DND-41 (cell line): ENCODE data around the gene FGF14.
A peak's percentile ranks its signal among the peaks of the same experiment; 100 is the strongest.

ENCODE experiments used
- ATAC-seq: fragments of 200-7000 bp; cut with Tn5 transposase; 3 replicates; pipeline ENCODE4 v1.9.1; 2021; ENCODE audit warnings: low read depth; ENCODE audit not compliant: insufficient read depth
- DNase-seq: peaks from one replicate; pipeline ENCODE4 v3.0.0-alpha.2; 2020
- H2AFZ ChIP-seq: 2 replicates; pipeline ENCODE4 v1.6.0; 2012; ENCODE audit warnings: low read depth, low read length
- H3K27ac ChIP-seq: 2 replicates; pipeline ENCODE4 v1.5.1; 2012; ENCODE audit warnings: low read length, inconsistent platforms
- H3K27me3 ChIP-seq: fragments of 200-600 bp; sonication (generic); 2 replicates; pipeline ENCODE4 v1.6.0; 2012; ENCODE audit warnings: low read length, mild to moderate bottlenecking, inconsistent platforms; ENCODE audit not compliant: insufficient read depth, poor library complexity
- H3K36me3 ChIP-seq: 2 replicates; pipeline ENCODE4 v1.5.1; 2012; ENCODE audit warnings: low read length, inconsistent platforms; ENCODE audit not compliant: insufficient read depth
- H3K4me1 ChIP-seq: 2 replicates; pipeline ENCODE4 v1.5.1; 2012; ENCODE audit warnings: mild to moderate bottlenecking, low read length; ENCODE audit not compliant: insufficient read depth
- H3K4me2 ChIP-seq: 2 replicates; pipeline ENCODE4 v1.6.0; 2012; ENCODE audit warnings: mild to moderate bottlenecking, moderate library complexity, low read length, inconsistent platforms; ENCODE audit not compliant: insufficient read depth
- H3K4me3 ChIP-seq, 2 experiments: fragments of 200-600 bp in 1 of 2; shearing (Covaris generic) in 1 of 2; 2 replicates each; pipeline ENCODE4 v1.5.1; 2012 to 2016; ENCODE audit warnings: inconsistent platforms in 2 of 2, low read length in 2 of 2, mild to moderate bottlenecking in 2 of 2, low read depth in 1 of 2, moderate library complexity in 1 of 2
- H3K79me2 ChIP-seq: 2 replicates; pipeline ENCODE4 v1.6.0; 2012; ENCODE audit warnings: low read length, inconsistent platforms; ENCODE audit not compliant: insufficient read depth
- H3K9ac ChIP-seq: 2 replicates; pipeline ENCODE4 v1.6.0; 2012; ENCODE audit warnings: low read depth, mild to moderate bottlenecking, inconsistent platforms, low read length, moderate library complexity
- H3K9me3 ChIP-seq: 2 replicates; pipeline ENCODE4 v1.5.1; 2012; ENCODE audit warnings: low read length, moderate library complexity, mild to moderate bottlenecking, inconsistent platforms; ENCODE audit not compliant: insufficient read depth, severe bottlenecking
- H4K20me1 ChIP-seq: 2 replicates; pipeline ENCODE4 v1.6.0; 2012; ENCODE audit warnings: low read length; ENCODE audit not compliant: insufficient read depth
- EZH2 ChIP-seq: IDR thresholded peaks from 3 replicates; pipeline ENCODE4 v1.6.1; 2012; ENCODE audit warnings: borderline replicate concordance, low read depth, mild to moderate bottlenecking, moderate library complexity, low read length, inconsistent platforms; ENCODE audit not compliant: severe bottlenecking
- TF ChIP-seq, protein P1 (sequence below): IDR thresholded peaks from 2 replicates; pipeline ENCODE4 v1.5.1; 2012; ENCODE audit warnings: borderline replicate concordance, low read length, moderate library complexity, mild to moderate bottlenecking; ENCODE audit not compliant: poor library complexity, severe bottlenecking; ENCODE audit errors: extremely low read depth

FGF14 gene

GRCh38 chr13:101785858-101786257 is 616.0 kb downstream of the FGF14 start:
- H3K4me2 ChIP-seq = no peak overlapping the region
- H3K36me3 ChIP-seq = no peaks in the 10 kb centered on the region
- peaks cover 10% of the 10 kb centered on the region for H3K27me3 ChIP-seq
- H3K79me2 ChIP-seq = no peaks in the 10 kb centered on the region
- no peak overlapping the region for H3K27ac ChIP-seq
- no peaks in the 10 kb centered on the region for H3K4me1 ChIP-seq
- H3K4me3 ChIP-seq = no peak overlapping the region
- DNase-seq = peak; percentile 4
- no peak for ATAC-seq
- no peak overlapping the region for H3K9ac ChIP-seq
- TF ChIP-seq, protein P1, sequence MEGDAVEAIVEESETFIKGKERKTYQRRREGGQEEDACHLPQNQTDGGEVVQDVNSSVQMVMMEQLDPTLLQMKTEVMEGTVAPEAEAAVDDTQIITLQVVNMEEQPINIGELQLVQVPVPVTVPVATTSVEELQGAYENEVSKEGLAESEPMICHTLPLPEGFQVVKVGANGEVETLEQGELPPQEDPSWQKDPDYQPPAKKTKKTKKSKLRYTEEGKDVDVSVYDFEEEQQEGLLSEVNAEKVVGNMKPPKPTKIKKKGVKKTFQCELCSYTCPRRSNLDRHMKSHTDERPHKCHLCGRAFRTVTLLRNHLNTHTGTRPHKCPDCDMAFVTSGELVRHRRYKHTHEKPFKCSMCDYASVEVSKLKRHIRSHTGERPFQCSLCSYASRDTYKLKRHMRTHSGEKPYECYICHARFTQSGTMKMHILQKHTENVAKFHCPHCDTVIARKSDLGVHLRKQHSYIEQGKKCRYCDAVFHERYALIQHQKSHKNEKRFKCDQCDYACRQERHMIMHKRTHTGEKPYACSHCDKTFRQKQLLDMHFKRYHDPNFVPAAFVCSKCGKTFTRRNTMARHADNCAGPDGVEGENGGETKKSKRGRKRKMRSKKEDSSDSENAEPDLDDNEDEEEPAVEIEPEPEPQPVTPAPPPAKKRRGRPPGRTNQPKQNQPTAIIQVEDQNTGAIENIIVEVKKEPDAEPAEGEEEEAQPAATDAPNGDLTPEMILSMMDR = peak; percentile 23
- no peak for TF ChIP-seq EZH2
- H2AFZ ChIP-seq = no peak overlapping the region
- H3K9me3 ChIP-seq = no peaks in the 10 kb centered on the region
- no peaks in the 10 kb centered on the region for H4K20me1 ChIP-seq

GRCh38 chr13:101784313-101784712 is 617.5 kb downstream of the FGF14 start:
- ATAC-seq = no peak
- TF ChIP-seq EZH2 = no peak
- TF ChIP-seq, protein P1 = no peak
- H4K20me1 ChIP-seq = no peaks in the 10 kb centered on the region
- no peak overlapping the region for H2AFZ ChIP-seq
- H3K4me3 ChIP-seq = no peak overlapping the region
- H3K79me2 ChIP-seq = no peaks in the 10 kb centered on the region
- no peaks in the 10 kb centered on the region for H3K4me1 ChIP-seq
- no peak overlapping the region for H3K27ac ChIP-seq
- H3K4me2 ChIP-seq = no peak overlapping the region
- H3K27me3 ChIP-seq = peaks cover 10% of the 10 kb centered on the region
- H3K36me3 ChIP-seq = no peaks in the 10 kb centered on the region
- H3K9ac ChIP-seq = no peak overlapping the region
- H3K9me3 ChIP-seq = no peaks in the 10 kb centered on the region
- no peak for DNase-seq

DNA sequence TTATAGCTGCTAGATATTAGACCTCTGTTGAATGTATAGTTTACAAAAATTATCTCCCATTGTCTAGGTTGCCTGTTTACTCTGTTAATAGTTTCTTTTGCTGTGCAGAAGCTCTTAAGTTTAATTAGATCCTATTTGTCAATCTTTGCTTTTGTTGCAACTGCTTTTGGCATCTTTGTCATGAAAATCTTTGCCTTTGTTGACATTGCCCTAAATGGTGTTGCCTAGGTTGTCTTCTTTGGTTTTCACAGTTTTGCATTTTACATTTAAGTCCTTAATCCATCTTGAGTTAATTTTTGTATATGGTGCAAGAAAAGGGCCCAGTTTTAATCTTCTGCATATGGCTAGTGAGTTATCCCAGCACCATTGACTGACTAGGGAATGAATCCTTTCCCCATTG is 618.3 kb downstream of the FGF14 start:
- peaks cover 10% of the 10 kb centered on the region for H3K27me3 ChIP-seq

More for the DNA sequence above, 618.3 kb downstream of the FGF14 start:
- Histone ChIP-seq H3K9me3 (no peaks in the 10 kb centered on the region), H3K4me1 (no peaks in the 10 kb centered on the region), H2AFZ (no peak overlapping the region), H3K9ac (no peak overlapping the region), H3K36me3 (no peaks in the 10 kb centered on the region), H3K79me2 (no peaks in the 10 kb centered on the region), H3K4me2 (no peak overlapping the region), H3K4me3 (no peak overlapping the region), H4K20me1 (no peaks in the 10 kb centered on the region), H3K27ac (no peak overlapping the region)
- TF ChIP-seq, protein P1 = no peak
- TF ChIP-seq EZH2 = no peak
- ATAC-seq (no peak), DNase-seq (no peak)
